Activated CD4-positive, alpha-beta T cell treated with anti-CD3 and anti-CD28 coated beads, Interleukin-2, amount 10 ng/mL, durations not matched to agents 7 days and 5 days (primary cell): Measurements from ENCODE around the gene CARD10. TPM values are rescaled to one million over a fixed set of nuclear protein-coding genes. Genes with fewer than 3 reads are reported as not detected.
A peak's percentile ranks its signal among the peaks of the same experiment; 100 is the strongest.
"Not testable (repeated sequence)": the region's sequence is repeated elsewhere in the genome, so short reads cannot be mapped to it uniquely, and the experiment has no call there.

Experiments
- CTCF ChIA-PET: fragments of 350-600 bp; sonication (Branson Sonifier 250); formaldehyde crosslinking; loops from one replicate; lab custom pipeline; 2021; ENCODE audit warnings: antibody characterized with exemption; lab: Charles Lee
- POLR2A ChIA-PET: fragments of 350-600 bp; sonication (Branson Sonifier 250); formaldehyde crosslinking; loops from one replicate; lab custom pipeline; 2021; ENCODE audit warnings: antibody characterized with exemption; lab: Charles Lee
- DNase-seq: peaks from one replicate; pipeline ENCODE4 v3.0.0-alpha.2; 2020
- H3K27ac Mint-ChIP-seq: one replicate; pipeline ENCODE4 v1.8.0; 2021; ENCODE audit warnings: mild to moderate bottlenecking, moderate library complexity, mixed read lengths
- H3K27me3 Mint-ChIP-seq: one replicate; pipeline ENCODE4 v1.8.0; 2021; ENCODE audit warnings: mixed read lengths
- H3K36me3 Mint-ChIP-seq: one replicate; pipeline ENCODE4 v1.8.0; 2021; ENCODE audit warnings: low read depth, mixed read lengths
- H3K4me1 Mint-ChIP-seq: one replicate; pipeline ENCODE4 v1.8.0; 2021; ENCODE audit warnings: mixed read lengths
- H3K4me3 Mint-ChIP-seq: one replicate; pipeline ENCODE4 v1.8.0; 2021; ENCODE audit warnings: mild to moderate bottlenecking, moderate library complexity, mixed read lengths
- H3K9me3 Mint-ChIP-seq: one replicate; pipeline ENCODE4 v1.8.0; 2021; ENCODE audit warnings: mixed read lengths
- total RNA-seq, 2 experiments: library from RNA; stranded (reverse); gene quantifications; one replicate each; pipeline ENCODE4 v1.2.3, GENCODE V29; 2021

CARD10 gene
- total RNA-seq, 2 experiments from 2014 or later: not detected

DNA sequence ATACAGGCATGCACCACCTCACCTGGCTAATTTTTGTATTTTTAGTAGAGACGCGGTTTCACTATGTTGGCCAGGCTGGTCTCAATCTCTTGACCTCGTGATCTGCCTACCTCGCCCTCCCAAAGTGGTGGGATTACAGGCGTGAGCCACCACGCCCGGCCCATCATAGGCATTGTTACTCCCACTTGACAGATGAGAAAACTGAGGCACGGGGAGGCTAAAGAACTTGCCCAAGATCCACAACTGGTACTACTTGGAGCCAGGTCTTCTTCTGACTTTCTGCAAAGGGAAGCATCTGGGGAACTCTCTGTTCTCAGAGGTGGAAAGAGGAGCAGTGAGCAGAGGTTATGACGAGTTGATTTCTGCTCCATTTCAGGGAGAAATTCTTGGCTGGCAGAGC lies 31.7 kb upstream of the CARD10 start:
- POLR2A ChIA-PET: not testable (repeated sequence)

DNA sequence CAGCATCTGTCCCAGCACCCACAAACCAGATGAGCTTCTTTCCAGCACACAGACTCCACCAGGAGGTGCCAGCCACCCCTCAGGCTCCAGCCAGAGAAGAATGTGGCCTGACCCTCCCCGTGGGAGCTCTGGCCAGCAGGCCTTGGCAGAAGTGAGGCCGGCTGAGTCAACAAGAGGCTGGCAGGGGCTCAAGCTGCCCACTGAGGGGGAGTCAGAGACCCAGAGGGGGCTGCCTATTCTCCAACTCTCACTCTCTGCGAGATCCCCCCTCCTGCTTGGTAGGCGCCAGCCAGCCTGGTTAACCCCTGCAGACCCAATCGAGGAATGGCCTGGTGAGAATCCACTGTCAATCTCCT lies 30.5 kb upstream of the CARD10 start:
- ChIA-PET POLR2A (no interaction called here), CTCF (interaction anchor here (0.6 to 16.2 kb wide), 4 partner anchors 11 to 58 kb away, joined by 3 to 397 read pairs (median 12); partner anchors contain the start of gene CDC42EP1)
- no peak overlapping the region for H3K4me3 Mint-ChIP-seq
- no peaks in the 10 kb centered on the region for H3K36me3 Mint-ChIP-seq
- H3K9me3 Mint-ChIP-seq: no peaks in the 10 kb centered on the region
- H3K27me3 Mint-ChIP-seq: peaks cover 19% of the 10 kb centered on the region
- H3K4me1 Mint-ChIP-seq: peaks cover 7% of the 10 kb centered on the region
- no peak overlapping the region for H3K27ac Mint-ChIP-seq
- DNase-seq: no peak

More for the DNA sequence above, 31.7 kb upstream of the CARD10 start:
- not testable (repeated sequence) for H3K36me3 Mint-ChIP-seq, H3K27ac Mint-ChIP-seq, DNase-seq, H3K4me1 Mint-ChIP-seq, H3K4me3 Mint-ChIP-seq, H3K9me3 Mint-ChIP-seq
- peaks cover 25% of the 10 kb centered on the region for H3K27me3 Mint-ChIP-seq
- CTCF ChIA-PET: interaction anchor here (1.1 to 16.2 kb wide), 3 partner anchors 12 to 41 kb away, joined by 3 to 397 read pairs (median 20); partner anchors contain the start of gene CDC42EP1

DNA sequence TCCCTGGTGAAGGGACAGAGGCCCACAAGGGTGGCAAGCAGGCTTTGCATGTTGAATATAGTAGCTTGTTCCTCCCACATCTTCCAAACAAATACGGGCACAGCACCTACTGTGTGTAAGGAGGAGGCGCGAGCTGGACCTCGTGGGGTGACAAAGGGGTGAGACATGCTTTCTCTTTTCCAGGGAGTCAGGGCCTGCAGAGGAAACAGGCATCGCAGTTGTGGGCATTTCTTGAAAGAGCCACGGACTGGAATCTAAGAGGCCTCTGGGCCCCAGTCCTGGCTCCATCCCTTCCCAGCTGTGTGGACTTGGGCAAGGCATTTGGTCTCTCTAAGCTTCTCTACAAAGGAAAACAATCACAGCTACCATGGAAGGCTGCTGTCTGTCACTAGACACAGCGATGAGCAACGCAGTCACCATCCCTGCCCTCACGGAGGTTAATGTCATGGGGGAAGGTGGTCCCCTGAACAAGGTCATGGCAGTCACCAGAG lies 28.1 kb upstream of the CARD10 start:
- Mint-ChIP-seq H3K4me1 (peaks cover 10% of the 10 kb centered on the region), H3K36me3 (no peaks in the 10 kb centered on the region), H3K4me3 (no peak overlapping the region), H3K27me3 (peaks cover 16% of the 10 kb centered on the region), H3K9me3 (no peaks in the 10 kb centered on the region), H3K27ac (no peak overlapping the region)
- DNase-seq: no peak
- CTCF ChIA-PET: interaction anchor here (1.3 to 16.2 kb wide), 3 partner anchors 8 to 45 kb away, joined by 5 to 397 read pairs (median 5); partner anchors contain the start of gene CDC42EP1
- POLR2A ChIA-PET: no interaction called here

DNA sequence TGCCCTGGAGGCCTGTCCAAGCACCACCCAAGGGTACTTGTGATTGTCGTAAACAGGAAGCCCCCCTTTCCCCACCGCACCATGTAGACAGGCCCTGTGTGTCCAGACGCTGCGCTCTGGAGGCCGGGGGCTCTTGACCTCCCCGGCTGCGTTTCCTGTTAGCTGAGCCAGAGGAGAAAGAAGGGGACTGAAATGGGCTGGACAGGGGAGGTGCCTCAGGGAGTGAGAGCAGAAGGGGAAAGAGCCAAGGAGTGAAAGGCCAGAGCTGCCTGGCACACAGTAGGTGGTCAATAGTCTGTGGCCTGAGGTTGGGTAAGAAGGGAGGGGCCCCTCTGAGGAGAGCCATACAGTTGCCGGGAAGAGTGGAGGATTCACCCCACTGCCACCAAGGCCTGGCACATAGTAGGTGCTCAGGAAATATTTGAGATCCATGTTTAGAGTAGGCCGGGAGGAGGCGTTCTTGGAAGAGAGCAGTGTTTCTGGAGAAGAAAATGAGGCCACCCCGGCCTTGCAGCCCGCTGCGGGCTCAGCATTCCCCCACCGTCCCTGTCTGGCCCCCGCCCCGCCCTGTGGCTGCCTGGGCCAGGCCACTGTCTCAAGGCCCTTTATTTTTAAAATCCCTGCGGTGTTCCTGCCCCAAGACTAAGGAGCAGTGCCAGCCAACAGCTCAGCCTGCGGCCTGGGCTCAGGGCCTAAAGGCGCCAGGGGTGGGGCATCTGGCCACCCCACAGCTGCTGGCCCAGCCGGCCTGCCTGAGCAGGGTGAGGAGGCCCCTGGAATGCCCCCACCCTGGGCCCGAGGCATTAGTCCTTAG lies 27.4 kb upstream of the CARD10 start:
- Mint-ChIP-seq H3K27ac (peak overlapping the region; percentile 25), H3K27me3 (peaks cover 16% of the 10 kb centered on the region), H3K4me1 (peaks cover 17% of the 10 kb centered on the region), H3K4me3 (no peak overlapping the region), H3K9me3 (no peaks in the 10 kb centered on the region), H3K36me3 (no peaks in the 10 kb centered on the region)
- ChIA-PET CTCF (interaction anchor here (1.3 to 16.2 kb wide), 5 partner anchors 8 to 61 kb away, joined by 5 to 397 read pairs (median 5); partner anchors contain the start of genes CDC42EP1 and GGA1), POLR2A (no interaction called here)
- no peak for DNase-seq

DNA sequence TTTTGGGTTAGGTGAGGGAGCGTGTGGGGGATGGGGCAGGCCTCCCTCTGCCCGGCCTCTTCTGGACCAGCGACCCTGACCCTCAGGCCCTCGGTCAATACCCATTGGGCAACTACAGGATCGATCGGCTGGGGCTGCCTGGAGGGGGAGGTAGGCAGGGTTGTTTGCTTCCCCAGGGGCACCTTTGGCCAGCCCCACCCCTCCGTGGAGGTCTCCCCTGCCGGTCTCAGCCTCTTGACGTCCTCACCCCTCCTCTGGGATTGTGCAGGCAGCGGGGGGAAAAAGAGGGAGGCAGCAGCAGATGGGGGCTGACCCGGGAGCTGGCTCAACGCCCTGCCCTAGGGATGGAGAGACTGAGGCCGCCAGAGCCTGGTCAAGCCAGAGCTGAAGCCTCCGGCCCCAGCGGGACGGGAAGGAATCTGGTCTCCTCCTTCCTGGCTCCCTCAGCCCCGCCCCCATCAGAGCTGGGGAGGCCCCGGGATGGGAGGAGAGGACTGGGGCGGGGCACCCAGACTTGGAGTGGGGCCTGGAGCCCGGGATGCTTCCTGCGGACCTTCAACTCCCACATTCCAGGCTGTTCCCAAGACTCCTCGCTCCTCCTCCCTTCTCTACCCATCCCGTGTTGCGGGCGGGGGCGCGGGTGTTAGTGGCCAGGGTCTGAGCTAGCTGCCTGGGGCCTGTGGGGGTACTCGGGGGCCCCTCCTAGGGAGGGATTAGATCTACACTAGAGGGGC lies 26.7 kb upstream of the CARD10 start:
- no peak for DNase-seq
- peaks cover 21% of the 10 kb centered on the region for H3K4me1 Mint-ChIP-seq
- H3K36me3 Mint-ChIP-seq: no peaks in the 10 kb centered on the region
- H3K27ac Mint-ChIP-seq: no peak overlapping the region
- ChIA-PET POLR2A (no interaction called here), CTCF (interaction anchor here (1.4 to 16.2 kb wide), 4 partner anchors 15 to 62 kb away, joined by 3 to 397 read pairs (median 10); partner anchors contain the start of genes CDC42EP1 and GGA1)
- no peak overlapping the region for H3K4me3 Mint-ChIP-seq
- no peaks in the 10 kb centered on the region for H3K9me3 Mint-ChIP-seq
- peaks cover 12% of the 10 kb centered on the region for H3K27me3 Mint-ChIP-seq

DNA sequence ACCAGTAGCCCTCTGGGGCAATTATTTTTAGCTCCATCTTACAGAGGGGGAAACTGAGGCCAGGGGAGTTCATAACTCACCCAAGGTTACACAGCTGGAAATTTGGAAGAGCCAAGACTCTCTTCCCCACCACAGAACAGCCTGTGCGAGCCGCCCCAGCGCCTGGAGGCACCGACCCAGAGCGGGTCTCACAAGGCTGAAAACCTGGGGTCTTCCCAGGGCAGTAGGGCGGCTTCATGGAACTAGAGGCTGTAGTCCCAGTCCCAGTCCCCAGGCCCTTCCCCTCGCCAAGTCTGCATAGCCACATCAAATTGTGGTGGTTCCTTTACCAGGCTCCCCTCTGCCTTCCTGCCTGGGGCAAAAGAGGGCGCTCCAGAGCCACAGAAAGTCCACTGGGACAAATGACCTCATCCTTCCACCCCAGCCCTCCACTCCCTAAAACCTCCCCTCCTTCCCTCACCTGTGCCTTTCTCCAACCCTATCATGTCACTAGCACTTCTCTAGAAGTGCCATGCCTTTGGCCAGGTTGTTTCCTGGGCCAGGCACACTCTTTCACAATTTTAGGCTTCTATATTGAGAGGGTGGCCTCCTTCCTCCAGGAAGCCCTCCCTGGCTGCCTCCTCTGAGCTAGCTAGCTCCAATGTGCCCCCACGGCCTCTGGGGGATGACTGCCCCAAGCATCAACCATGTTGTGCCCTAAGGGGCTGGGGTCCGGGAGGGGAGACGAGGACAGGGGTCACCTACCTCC lies 25.9 kb upstream of the CARD10 start:
- H3K4me3 Mint-ChIP-seq: no peak overlapping the region
- peak; percentile 54 for DNase-seq
- H3K27me3 Mint-ChIP-seq: peaks cover 17% of the 10 kb centered on the region
- CTCF ChIA-PET: interaction anchor here (0.8 to 16.2 kb wide), 6 partner anchors 14 to 62 kb away, joined by 3 to 397 read pairs (median 4); partner anchors contain the start of genes CDC42EP1 and GGA1
- POLR2A ChIA-PET: no interaction called here
- H3K4me1 Mint-ChIP-seq: peaks cover 28% of the 10 kb centered on the region
- H3K9me3 Mint-ChIP-seq: no peaks in the 10 kb centered on the region
- H3K36me3 Mint-ChIP-seq: no peaks in the 10 kb centered on the region
- no peak overlapping the region for H3K27ac Mint-ChIP-seq

DNA sequence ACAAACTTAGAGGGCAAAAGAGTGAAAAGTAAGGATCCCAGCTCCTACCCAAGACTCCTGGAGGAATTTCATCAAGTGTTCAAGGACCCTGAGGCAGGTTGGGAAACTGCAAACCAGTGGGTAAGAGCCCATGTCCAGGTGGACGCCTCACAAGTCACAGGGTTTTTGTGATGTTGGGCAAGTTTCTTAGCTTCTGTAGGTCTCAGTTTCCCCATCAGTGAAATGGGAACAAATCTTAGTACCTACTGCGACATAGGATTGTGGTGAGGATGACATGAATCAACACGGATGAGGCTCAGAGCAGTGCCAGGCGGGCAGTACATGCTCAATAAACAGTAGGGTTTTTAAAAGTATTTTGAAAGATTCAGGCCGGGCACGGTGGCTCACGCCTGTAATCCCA lies 23.7 kb upstream of the CARD10 start:
- POLR2A ChIA-PET: no interaction called here
- no peak overlapping the region for H3K4me3 Mint-ChIP-seq
- peaks cover 19% of the 10 kb centered on the region for H3K27me3 Mint-ChIP-seq
- no peaks in the 10 kb centered on the region for H3K36me3 Mint-ChIP-seq
- H3K27ac Mint-ChIP-seq: no peak overlapping the region
- no peaks in the 10 kb centered on the region for H3K9me3 Mint-ChIP-seq
- peaks cover 42% of the 10 kb centered on the region for H3K4me1 Mint-ChIP-seq
- CTCF ChIA-PET: interaction anchor here (0.6 to 16.2 kb wide), 4 partner anchors 9 to 49 kb away, joined by 3 to 397 read pairs (median 4); partner anchors contain the start of gene CDC42EP1
- no peak for DNase-seq

DNA sequence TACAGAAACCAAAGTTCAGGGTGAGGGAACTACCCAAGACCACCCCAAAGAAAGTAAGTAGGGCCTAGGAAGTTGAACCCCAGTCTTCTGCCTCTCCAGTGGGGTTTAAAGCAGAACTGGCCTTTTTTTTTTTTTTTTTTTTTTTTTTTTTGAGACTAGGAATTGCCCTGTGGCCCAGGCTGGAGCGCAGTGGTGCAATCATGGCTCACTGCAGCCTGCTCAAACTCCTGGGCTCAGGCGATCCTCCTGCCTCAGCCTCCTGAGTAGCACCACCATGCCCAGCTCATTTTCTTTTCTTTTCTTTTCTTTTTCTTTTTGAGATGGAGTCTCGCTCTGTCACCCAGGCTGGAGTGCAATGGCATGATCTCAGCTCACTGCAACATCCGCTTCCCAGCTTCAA lies 23.2 kb upstream of the CARD10 start:
- POLR2A ChIA-PET, H3K4me3 Mint-ChIP-seq, H3K9me3 Mint-ChIP-seq: not testable (repeated sequence)

DNA sequence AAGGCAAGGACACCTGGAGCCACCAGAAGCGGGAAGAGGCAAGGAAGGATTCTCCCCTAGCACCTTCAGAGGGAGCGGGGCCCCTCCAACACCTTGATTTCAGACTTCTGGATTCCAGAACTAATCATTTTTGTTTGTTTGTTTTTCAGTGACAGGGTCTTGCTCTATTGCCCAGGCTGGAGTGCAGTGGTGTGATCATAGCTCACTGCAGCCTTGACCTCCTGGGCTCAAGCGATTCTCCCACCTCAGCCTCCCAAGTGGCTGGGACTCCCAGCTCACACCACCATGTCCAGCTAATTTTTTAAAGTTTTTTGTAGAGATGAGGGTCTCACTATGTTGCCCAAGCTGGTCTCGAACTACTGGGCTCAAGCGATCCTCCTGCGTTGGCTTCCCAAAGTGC lies 20.6 kb upstream of the CARD10 start:
- H3K27ac Mint-ChIP-seq, H3K9me3 Mint-ChIP-seq, H3K4me3 Mint-ChIP-seq, H3K36me3 Mint-ChIP-seq, POLR2A ChIA-PET, DNase-seq: not testable (repeated sequence)
- CTCF ChIA-PET: interaction anchor here (1.2 to 16.2 kb wide), 12 partner anchors 7 to 324 kb away, joined by 3 to 397 read pairs (median 7); partner anchors contain the start of genes CDC42EP1 and GGA1
- Mint-ChIP-seq H3K4me1 (peaks cover 37% of the 10 kb centered on the region), H3K27me3 (peaks cover 16% of the 10 kb centered on the region)

More for the DNA sequence above, 23.2 kb upstream of the CARD10 start:
- CTCF ChIA-PET: interaction anchor here (0.6 to 16.2 kb wide), 8 partner anchors 9 to 755 kb away, joined by 3 to 397 read pairs (median 3); partner anchors contain the start of gene CDC42EP1
- not testable (repeated sequence) for DNase-seq, H3K36me3 Mint-ChIP-seq, H3K27ac Mint-ChIP-seq
- Mint-ChIP-seq H3K4me1 (peaks cover 44% of the 10 kb centered on the region), H3K27me3 (peaks cover 18% of the 10 kb centered on the region)

DNA sequence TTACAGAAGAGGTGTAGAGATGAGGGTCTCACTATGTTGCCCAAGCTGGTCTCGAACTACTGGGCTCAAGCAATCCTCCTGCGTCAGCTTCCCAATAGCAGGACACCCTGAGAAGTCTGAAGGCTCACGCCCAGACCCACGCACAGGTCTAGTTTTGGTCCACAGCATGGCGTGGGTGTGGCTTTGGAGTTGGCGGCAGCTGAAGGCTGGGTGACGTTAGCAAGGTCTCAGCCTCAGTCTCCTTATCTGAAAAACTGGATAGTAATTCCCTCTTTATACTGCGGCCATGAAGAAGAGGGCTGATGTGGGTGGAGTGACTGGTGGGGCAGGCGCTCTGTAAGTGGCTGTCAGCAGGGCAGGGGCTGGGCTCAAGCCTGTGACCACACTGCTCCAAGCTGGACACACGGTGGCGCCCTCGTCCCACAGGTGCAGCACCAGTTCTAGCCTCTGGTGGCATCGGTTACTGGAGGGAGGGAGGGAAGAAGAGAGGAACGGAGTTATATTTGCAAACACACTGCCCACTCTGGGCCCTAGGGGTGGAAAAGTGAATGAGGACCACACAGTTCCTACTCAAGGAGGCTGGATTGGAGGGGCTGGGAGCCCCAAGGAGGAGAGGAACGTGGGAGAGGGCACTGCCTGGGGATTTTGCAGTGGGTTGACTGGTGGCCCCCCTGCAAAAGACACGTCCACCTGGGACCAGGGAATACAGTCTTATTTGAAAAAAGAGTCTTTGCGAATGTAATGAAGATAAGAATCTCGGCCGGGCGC lies 19.6 kb upstream of the CARD10 start:
- POLR2A ChIA-PET: no interaction called here
- peaks cover 45% of the 10 kb centered on the region for H3K4me1 Mint-ChIP-seq

DNA sequence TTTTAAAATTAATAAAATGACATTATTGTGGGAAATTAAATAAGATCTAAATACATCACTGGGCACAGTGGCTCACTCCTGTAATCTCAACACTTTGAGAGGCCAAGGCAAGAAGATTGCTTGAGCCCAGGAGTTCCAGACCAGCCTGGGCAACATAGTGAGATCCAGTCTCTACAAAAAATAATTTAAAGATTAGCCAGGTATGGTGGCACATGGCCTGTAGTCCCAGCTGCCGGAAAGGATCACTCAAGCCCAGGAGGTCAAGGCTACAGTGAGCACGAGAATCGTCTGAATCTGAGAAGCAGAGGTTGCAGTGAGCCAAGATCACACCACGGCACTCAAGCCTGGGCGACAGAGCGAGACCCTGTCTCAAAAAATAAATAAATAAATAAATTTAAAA lies 15.9 kb upstream of the CARD10 start:
- Mint-ChIP-seq H3K36me3 (peaks cover 1% of the 10 kb centered on the region), H3K27me3 (peaks cover 15% of the 10 kb centered on the region), H3K27ac (no peak overlapping the region), H3K9me3 (no peaks in the 10 kb centered on the region), H3K4me3 (no peak overlapping the region), H3K4me1 (peaks cover 32% of the 10 kb centered on the region)
- ChIA-PET POLR2A (no interaction called here), CTCF (interaction anchor here (1.4 kb wide), 1 partner anchor 32 kb away, joined by 3 read pairs; no protein-coding TSS in a partner anchor)
- no peak for DNase-seq

More for the DNA sequence above, 19.6 kb upstream of the CARD10 start:
- CTCF ChIA-PET: interaction anchor here (0.7 to 16.2 kb wide), 21 partner anchors 8 to 1213 kb away, joined by 3 to 397 read pairs (median 5); partner anchors contain the start of genes CDC42EP1 and GGA1
- Mint-ChIP-seq H3K27me3 (peaks cover 17% of the 10 kb centered on the region), H3K27ac (peak overlapping the region; percentile 64), H3K4me3 (no peak overlapping the region), H3K36me3 (no peaks in the 10 kb centered on the region), H3K9me3 (no peaks in the 10 kb centered on the region)
- DNase-seq: peak; percentile 93
